Measurements from ENCODE around the gene IL37.

Gene IL37

DNA sequence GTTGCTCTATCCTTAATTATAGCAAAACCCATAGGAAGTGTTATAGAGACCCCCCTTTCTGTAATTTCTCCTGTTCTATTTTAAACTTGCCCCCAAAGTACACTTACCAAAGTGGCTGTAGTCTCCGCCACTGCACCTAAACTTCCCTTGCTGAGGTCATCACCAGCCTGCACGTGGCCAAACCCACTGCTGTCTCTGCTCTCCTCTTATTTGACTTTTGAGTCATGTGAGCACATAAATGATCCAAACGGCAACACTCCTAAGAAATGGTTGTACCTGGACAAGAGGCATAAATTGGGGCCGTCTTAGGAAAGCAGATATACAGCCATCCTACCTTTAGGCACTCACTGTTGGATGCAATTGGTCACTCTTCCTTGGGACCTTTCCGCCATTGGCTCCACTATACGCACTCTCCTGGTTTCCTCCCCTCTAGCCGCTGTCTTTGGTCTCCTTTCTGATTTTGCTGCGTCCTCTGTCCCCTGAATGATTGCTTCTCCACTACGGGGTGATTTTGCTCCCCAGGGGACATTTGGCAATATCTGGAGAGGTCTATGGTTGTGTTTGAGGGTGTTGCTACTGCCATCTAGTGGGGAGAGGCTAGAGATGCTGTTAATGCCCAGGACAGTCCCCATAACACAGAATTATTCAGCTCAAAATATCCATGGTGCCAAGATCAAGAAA is 47.6 kb downstream of the IL37 start:
- DNase-seq = peak in 11 of 56 donors; percentile 1 to 41 (median 7)

DNA sequence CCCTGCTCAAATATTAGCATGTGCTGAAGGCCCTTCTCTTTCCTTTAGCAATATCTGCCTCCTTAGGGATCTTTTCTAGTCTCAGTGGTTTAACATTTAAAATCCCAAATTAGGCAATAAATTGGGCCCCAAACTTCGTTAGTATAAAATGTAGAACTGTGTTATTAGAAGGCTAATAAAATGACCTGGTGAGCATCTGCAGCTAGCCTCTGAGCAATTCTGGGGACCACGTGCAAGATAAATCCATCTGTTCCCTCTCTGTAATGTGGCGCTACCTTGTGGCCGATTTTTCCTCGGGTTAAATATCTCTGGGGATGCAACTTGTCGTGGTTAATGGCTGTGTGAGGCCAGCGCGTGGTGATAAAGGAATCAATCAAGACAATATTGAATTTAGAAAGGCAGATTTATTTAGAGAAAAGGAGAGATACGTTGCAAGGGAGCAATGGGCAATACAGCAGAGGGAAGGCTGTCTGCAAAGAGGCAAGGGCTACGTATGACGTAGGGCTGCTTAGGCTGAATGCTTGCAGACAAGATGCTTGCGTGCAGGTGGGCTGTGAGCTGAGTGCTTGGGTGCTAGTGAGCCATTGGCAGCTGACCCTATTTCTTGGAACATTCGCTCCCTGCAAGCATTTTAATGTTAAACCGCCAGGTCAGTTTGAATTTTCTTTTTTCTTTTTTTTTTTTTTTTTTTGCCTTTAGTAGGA is 48.3 kb downstream of the IL37 start:
- no peak for DNase-seq

DNA sequence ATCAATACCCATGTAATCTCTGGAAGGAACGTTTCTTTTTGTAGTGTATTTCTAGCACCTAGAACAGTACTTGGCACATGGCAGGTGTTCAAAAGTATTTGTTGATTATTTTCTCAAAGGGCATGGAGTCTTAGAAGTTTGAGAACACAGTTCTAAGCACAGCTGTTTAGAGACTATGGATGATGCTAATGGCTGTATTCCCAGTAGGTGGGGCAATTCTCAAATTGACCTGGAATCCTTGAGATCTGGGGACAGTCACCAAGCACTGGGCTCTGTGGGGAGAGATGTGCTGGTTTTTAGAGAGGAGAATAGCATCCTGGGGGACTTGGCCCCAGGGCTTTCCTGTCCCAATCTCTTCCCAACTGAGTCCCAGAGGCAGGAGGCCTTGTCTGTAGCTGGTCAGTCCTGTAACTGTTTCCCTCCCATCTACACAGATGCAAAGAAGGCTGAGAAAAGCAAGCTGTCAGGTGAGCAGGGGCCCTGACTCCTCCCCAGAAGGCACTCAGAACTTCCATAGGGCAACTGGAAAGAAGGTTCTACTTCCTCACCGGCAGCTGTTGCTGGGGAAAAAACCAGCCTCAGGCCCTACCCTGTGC is 49.4 kb downstream of the IL37 start:
- no peak for DNase-seq

DNA sequence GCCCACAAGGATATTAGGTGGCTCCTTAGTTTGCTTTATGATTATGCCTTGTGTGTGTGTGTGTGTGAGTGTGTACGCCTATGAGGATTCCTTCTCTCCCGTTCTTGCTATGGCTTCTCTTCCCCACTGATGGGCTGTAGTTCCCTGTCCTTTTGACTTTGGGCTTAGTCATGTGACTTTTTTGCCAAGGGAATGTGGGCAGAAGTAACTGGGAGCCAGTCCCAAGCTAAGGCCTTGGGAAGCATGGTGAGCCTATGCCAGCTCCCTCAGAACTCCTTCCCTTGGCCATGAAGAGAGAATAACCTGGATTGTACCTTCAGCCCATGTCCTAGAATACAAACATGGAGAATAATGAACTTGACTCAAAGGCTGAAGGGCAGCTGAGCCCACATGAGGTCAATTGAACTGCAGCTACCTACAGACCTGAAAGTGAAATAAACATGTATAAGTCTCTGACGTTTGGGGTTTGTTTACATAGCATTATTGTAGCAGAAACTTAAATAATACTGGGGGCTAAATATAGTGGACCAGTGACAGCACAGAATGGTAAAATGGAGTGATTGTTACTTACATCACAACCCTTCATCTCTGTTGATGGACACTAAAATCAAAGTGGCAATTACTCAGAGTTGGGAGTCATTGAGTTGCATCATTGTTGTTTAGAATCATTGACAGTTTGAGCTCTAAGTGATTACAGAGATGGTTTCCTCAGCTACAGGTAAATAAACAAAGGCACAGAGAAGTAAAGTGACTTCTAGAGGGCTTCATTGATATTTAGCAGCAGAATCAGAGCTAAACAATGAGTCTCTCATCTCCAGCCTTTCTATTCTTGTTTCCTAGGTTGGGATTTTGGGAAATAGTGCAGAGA is 51.6 kb downstream of the IL37 start:
- no peak for DNase-seq

DNA sequence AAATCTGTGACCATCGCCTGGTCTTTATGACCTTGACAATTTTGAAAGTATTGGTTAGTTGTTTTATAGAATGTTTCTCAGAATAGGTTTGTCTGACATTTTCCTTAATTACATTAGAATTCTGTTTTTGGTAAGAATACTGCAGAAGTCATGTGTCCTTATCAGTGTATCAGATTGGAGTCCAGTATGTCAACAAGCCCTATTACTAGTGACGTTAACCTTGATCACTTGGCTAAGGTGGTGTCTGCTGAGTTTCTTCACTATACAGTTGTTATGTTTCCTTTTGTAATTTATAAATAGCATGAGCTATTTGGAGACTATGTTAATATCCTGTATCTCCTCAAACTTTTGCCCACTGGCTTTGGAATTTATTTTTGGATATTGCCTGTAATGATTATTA is 56.1 kb downstream of the IL37 start:
- no peak for DNase-seq

Measured in amygdala (tissue), 56 donors.